Neural cell (in vitro differentiated cells): ENCODE measurements around the gene NCKAP5. TPM values are rescaled to one million over a fixed set of nuclear protein-coding genes. Genes with fewer than 3 reads are reported as not detected.

Experiments
- H2AFZ ChIP-seq: fragments of 200-600, 300-800 bp; sonication (generic), shearing (Covaris generic); 2 replicates; pipeline ENCODE4 v1.6.0; 2014; ENCODE audit warnings: low read depth, mild to moderate bottlenecking, antibody characterized with exemption, low read length, moderate library complexity
- H3F3A ChIP-seq: fragments of 200-600 bp; shearing (Covaris generic); 2 replicates; pipeline ENCODE4 v1.6.1; 2016; ENCODE audit warnings: mild to moderate bottlenecking, moderate library complexity, mixed read lengths, antibody characterized with exemption, low read length; ENCODE audit not compliant: insufficient read depth, poor library complexity, severe bottlenecking
- H3K27ac ChIP-seq: fragments of 200-600, 300-800 bp; sonication (generic), shearing (Covaris generic); 2 replicates; pipeline ENCODE4 v1.5.1; 2014; ENCODE audit warnings: mild to moderate bottlenecking, low read length, moderate library complexity
- H3K27me3 ChIP-seq: fragments of 300-800, 200-600 bp; sonication (generic), shearing (Covaris generic); 2 replicates; pipeline ENCODE4 v1.6.0; 2014; ENCODE audit warnings: mild to moderate bottlenecking, low read depth, low read length, moderate library complexity; ENCODE audit not compliant: insufficient read depth
- H3K36me3 ChIP-seq: fragments of 300-800, 200-600 bp; sonication (generic), shearing (Covaris generic); 2 replicates; pipeline ENCODE4 v1.5.1; 2014; ENCODE audit warnings: mild to moderate bottlenecking, antibody characterized with exemption, low read length, moderate library complexity; ENCODE audit not compliant: insufficient read depth
- H3K4me2 ChIP-seq: fragments of 300-800, 200-600 bp; sonication (generic), shearing (Covaris generic); 2 replicates; pipeline ENCODE4 v1.6.0; 2014; ENCODE audit warnings: mild to moderate bottlenecking, low read length
- H3K4me3 ChIP-seq: fragments of 300-800, 200-600 bp; sonication (generic), shearing (Covaris generic); 2 replicates; pipeline ENCODE4 v1.5.1; 2014; ENCODE audit warnings: mild to moderate bottlenecking, low read length, moderate library complexity
- H3K79me2 ChIP-seq: fragments of 200-600 bp; shearing (Covaris generic); replicated peaks from 2 replicates; pipeline ENCODE4 v1.6.0; 2014; ENCODE audit warnings: mild to moderate bottlenecking, low read length, moderate library complexity; ENCODE audit not compliant: insufficient read depth
- H3K9ac ChIP-seq: fragments of 300-800, 200-600 bp; sonication (generic), shearing (Covaris generic); 2 replicates; pipeline ENCODE4 v1.6.1; 2016; ENCODE audit warnings: mild to moderate bottlenecking, low read length, mixed read lengths
- H3K9me2 ChIP-seq: fragments of 200-600 bp; shearing (Covaris generic); 2 replicates; pipeline ENCODE4 v1.6.1; 2016; ENCODE audit warnings: mild to moderate bottlenecking, low read length, mixed read lengths; ENCODE audit not compliant: insufficient read depth
- H3K9me3 ChIP-seq: fragments of 200-600, 300-800 bp; sonication (generic), shearing (Covaris generic); 2 replicates; pipeline ENCODE4 v1.6.1; 2016; ENCODE audit warnings: mild to moderate bottlenecking, mixed run types, low read length, moderate library complexity, mixed read lengths
- H4K20me1 ChIP-seq: fragments of 200-600 bp; shearing (Covaris generic); 2 replicates; pipeline ENCODE4 v1.6.1; 2016; ENCODE audit warnings: mild to moderate bottlenecking, mixed run types; ENCODE audit not compliant: insufficient read depth
- CTCF ChIP-seq: fragments of 450-650 bp; IDR thresholded peaks from 2 replicates; pipeline ENCODE4 v1.5.1; 2014; ENCODE audit warnings: antibody characterized with exemption, mild to moderate bottlenecking, moderate library complexity; ENCODE audit not compliant: poor library complexity, severe bottlenecking
- EP300 ChIP-seq: fragments of 450-650 bp; conservative IDR thresholded peaks from 2 replicates; pipeline ENCODE4 v1.6.1; 2014; ENCODE audit warnings: antibody characterized with exemption, mild to moderate bottlenecking, moderate library complexity; ENCODE audit not compliant: poor library complexity, severe bottlenecking
- EZH2 ChIP-seq: fragments of 200-600, 300-800 bp; shearing (Covaris generic), sonication (generic); IDR thresholded peaks from 2 replicates; pipeline ENCODE4 v1.6.1; 2014; ENCODE audit warnings: antibody characterized with exemption, low read length, borderline replicate concordance, mild to moderate bottlenecking; ENCODE audit not compliant: insufficient read depth, poor library complexity, severe bottlenecking
- MXI1 ChIP-seq: fragments of 450-650 bp; conservative IDR thresholded peaks from 2 replicates; pipeline ENCODE4 v1.6.1; 2014; ENCODE audit warnings: antibody characterized with exemption, mild to moderate bottlenecking; ENCODE audit not compliant: poor library complexity, severe bottlenecking
- POLR2AphosphoS5 ChIP-seq: IDR thresholded peaks from 2 replicates; pipeline ENCODE4 v1.6.1; 2012
- RAD21 ChIP-seq: fragments of 450-650 bp; conservative IDR thresholded peaks from 2 replicates; pipeline ENCODE4 v1.6.1; 2014; ENCODE audit warnings: antibody characterized with exemption, mild to moderate bottlenecking, moderate library complexity
- REST ChIP-seq: IDR thresholded peaks from 2 replicates; pipeline ENCODE4 v1.6.1; 2012; ENCODE audit warnings: borderline replicate concordance
- SMC3 ChIP-seq: fragments of 450-650 bp; conservative IDR thresholded peaks from 2 replicates; pipeline ENCODE4 v1.6.1; 2014; ENCODE audit warnings: antibody characterized with exemption, mild to moderate bottlenecking, moderate library complexity; ENCODE audit not compliant: poor library complexity
- TAF1 ChIP-seq: IDR thresholded peaks from 2 replicates; pipeline ENCODE4 v1.6.1; 2012; ENCODE audit warnings: low read depth
- polyA plus RNA-seq: library from polyadenylated mRNA; depleted of rRNA; stranded (reverse); fragments of >200 nt; gene quantifications from 2 replicates; pipeline ENCODE4 v1.2.3, GENCODE V29; 2014

Gene NCKAP5
- polyA plus RNA-seq, 1 donor from 2014 or later: 2.4 TPM

GRCh38 chr2:132975193-132976105, 592.8 kb downstream of the NCKAP5 start:
- H3K4me2 ChIP-seq: no peak overlapping the region
- no peak overlapping the region for H3K9ac ChIP-seq

More at GRCh38 chr2:132975193-132976105, 592.8 kb downstream of the NCKAP5 start:
- TF ChIP-seq SMC3: no peak
- no peak for TF ChIP-seq POLR2AphosphoS5
- no peak for TF ChIP-seq TAF1
- no peak for TF ChIP-seq EP300
- no peak for TF ChIP-seq CTCF
- no peak for TF ChIP-seq EZH2
- no peak for TF ChIP-seq RAD21
- no peak for TF ChIP-seq MXI1
- no peak for TF ChIP-seq REST
- no peaks in the 10 kb centered on the region for H3K79me2 ChIP-seq
- no peak overlapping the region for H3K27ac ChIP-seq
- no peaks in the 10 kb centered on the region for H3K9me2 ChIP-seq
- no peak overlapping the region for H3K4me3 ChIP-seq
- no peaks in the 10 kb centered on the region for H3K9me3 ChIP-seq
- H3K36me3 ChIP-seq: no peaks in the 10 kb centered on the region
- no peaks in the 10 kb centered on the region for H3K27me3 ChIP-seq
- no peak overlapping the region for H2AFZ ChIP-seq
- no peaks in the 10 kb centered on the region for H3F3A ChIP-seq
- no peaks in the 10 kb centered on the region for H4K20me1 ChIP-seq
